ENCODE measurements around the gene GINS1. TPM values are rescaled to one million over a fixed set of nuclear protein-coding genes. Genes with fewer than 3 reads are reported as not detected.

Gene GINS1
- total RNA-seq, 2 experiments from 2014 or later: 25.5 to 27.7 TPM

DNA sequence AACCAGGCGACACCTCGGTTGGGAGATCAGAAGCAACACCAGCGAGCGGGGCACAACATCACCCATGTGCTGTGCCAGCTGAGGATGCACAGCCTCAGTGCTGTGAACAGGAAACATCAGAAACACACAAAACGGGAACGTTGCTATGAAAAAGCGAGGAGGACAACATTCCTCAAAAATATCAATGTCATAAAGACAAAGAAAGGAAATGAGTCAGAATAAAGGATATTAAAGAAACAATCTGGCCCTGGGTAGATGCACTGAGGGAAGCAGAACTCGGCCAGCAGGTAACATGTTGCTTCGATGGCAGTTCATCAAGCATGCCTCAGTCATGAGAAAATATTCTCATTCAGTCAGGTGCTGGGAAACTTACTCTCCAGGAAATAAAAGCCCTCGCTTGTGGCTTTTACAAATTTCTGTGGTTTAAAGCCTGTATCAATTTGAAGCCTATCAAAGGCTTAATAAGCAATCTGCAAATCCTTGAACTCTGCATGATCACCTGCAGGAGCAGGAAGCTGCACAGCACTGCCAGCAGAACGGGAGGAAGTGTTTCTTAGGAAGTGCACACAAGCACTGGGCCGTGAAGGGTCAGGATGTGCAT lies 77.5 kb downstream of the GINS1 start:
- Mint-ChIP-seq H3K4me1 (ENCODE audit: low read depth) (peaks cover 30% of the 10 kb centered on the region), H3K27me3 (ENCODE audit: low read depth) (no peaks in the 10 kb centered on the region), H3K9me3 (no peaks in the 10 kb centered on the region), H3K4me3 (no peak overlapping the region), H3K27ac (no peak overlapping the region), H3K36me3 (ENCODE audit: low read depth) (no peaks in the 10 kb centered on the region)
- peak; percentile 7 for DNase-seq
- intact Hi-C loops (cut with micrococcal nuclease): loop anchor here (10.0 kb wide), 1 partner anchor 140 kb away; the partner anchor contains the start of gene NANP
- CTCF ChIA-PET: no interaction called here

GRCh38 chr20:25485872-25486271 lies 78.4 kb downstream of the GINS1 start:
- CTCF ChIA-PET: no interaction called here
- H3K9me3 Mint-ChIP-seq: no peaks in the 10 kb centered on the region

DNA sequence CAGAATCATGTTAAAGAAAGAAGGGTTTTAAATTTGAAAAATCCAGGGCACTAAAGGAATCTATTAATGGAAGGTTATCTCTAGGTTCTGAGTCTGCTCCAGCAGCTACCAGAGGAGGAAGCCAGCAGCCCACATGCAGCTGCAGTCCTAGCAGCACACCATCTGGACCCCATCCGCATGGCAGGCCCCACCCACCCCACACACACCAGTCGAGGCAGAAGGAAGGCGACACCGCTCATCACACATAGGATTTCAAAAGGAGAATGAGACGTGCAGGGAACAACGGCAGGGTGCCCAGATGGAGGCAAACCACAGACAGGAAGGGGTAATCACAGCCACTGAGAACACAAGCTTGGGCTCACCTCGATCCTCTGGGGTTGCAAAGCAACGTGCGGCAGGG lies 78.9 kb downstream of the GINS1 start:
- DNase-seq: peak; percentile 16
- no peak overlapping the region for H3K27ac Mint-ChIP-seq
- H3K4me1 Mint-ChIP-seq (ENCODE audit: low read depth): peaks cover 30% of the 10 kb centered on the region
- intact Hi-C loops (cut with micrococcal nuclease): loop anchor here (10.0 kb wide), 1 partner anchor 138 kb away; the partner anchor contains the start of gene NANP
- H3K36me3 Mint-ChIP-seq (ENCODE audit: low read depth): no peaks in the 10 kb centered on the region
- H3K9me3 Mint-ChIP-seq: no peaks in the 10 kb centered on the region
- H3K4me3 Mint-ChIP-seq: no peak overlapping the region
- CTCF ChIA-PET: interaction anchor here (0.6 kb wide), 1 partner anchor 9 kb away, joined by 5 read pairs; no protein-coding TSS in a partner anchor
- H3K27me3 Mint-ChIP-seq (ENCODE audit: low read depth): no peaks in the 10 kb centered on the region

More at GRCh38 chr20:25485872-25486271, 78.4 kb downstream of the GINS1 start:
- no peak for DNase-seq
- intact Hi-C loops (cut with micrococcal nuclease): loop anchor here (10.0 kb wide), 1 partner anchor 139 kb away; the partner anchor contains the start of gene NANP
- no peaks in the 10 kb centered on the region for H3K36me3 Mint-ChIP-seq (ENCODE audit: low read depth)
- no peak overlapping the region for H3K4me3 Mint-ChIP-seq
- no peak overlapping the region for H3K27ac Mint-ChIP-seq
- no peaks in the 10 kb centered on the region for H3K27me3 Mint-ChIP-seq (ENCODE audit: low read depth)
- peaks cover 30% of the 10 kb centered on the region for H3K4me1 Mint-ChIP-seq (ENCODE audit: low read depth)

DNA sequence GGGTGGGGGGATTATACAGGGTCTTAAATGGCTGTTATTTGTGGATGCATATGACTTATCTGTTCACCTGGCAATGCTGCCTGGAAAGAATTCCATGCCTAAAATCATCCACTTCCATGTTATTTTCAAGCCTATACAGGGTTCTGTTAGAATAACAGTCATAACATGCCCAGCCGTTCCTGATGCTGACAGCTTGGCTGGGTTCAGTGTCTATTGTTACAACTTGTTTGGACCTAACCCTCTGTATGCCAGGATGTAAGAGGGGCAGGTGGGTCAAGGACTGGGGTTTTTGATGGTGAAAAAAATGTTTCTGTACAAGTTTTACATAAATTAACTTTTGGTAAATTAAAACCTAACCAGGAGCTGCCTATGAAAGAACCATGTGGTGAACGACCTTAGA lies 79.8 kb downstream of the GINS1 start:
- no peak overlapping the region for H3K4me3 Mint-ChIP-seq
- no peak overlapping the region for H3K27ac Mint-ChIP-seq
- no peak for DNase-seq
- peaks cover 30% of the 10 kb centered on the region for H3K4me1 Mint-ChIP-seq (ENCODE audit: low read depth)
- no peaks in the 10 kb centered on the region for H3K36me3 Mint-ChIP-seq (ENCODE audit: low read depth)
- H3K27me3 Mint-ChIP-seq (ENCODE audit: low read depth): no peaks in the 10 kb centered on the region
- intact Hi-C loops (cut with micrococcal nuclease): loop anchor here (10.0 kb wide), 1 partner anchor 137 kb away; the partner anchor contains the start of gene NANP
- CTCF ChIA-PET: interaction anchor here (0.9 kb wide), 1 partner anchor 22 kb away, joined by 3 read pairs; no protein-coding TSS in a partner anchor
- no peaks in the 10 kb centered on the region for H3K9me3 Mint-ChIP-seq

DNA sequence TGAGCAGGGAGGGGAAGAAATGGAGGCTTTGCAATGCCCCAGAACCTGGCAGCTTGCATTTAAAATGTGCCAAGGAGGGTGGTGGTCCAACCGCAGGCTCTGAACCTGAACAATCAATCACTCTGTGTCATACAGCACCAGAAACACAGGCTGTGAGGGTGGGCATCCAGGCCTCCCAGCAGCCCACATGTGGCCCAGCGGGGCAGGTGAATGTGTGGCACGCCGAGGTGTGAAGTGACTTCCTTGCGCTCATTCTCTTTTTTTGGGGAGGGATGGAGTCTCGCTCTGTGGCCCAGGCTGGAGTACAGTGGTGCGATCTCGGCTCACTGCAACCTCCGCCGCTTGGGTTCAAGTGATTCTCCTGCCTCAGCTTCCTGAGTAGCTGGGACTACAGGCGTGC lies 80.5 kb downstream of the GINS1 start:
- Mint-ChIP-seq H3K27me3 (ENCODE audit: low read depth) (no peaks in the 10 kb centered on the region), H3K4me3 (no peak overlapping the region), H3K36me3 (ENCODE audit: low read depth) (no peaks in the 10 kb centered on the region), H3K9me3 (no peaks in the 10 kb centered on the region), H3K4me1 (ENCODE audit: low read depth) (peaks cover 30% of the 10 kb centered on the region), H3K27ac (no peak overlapping the region)
- CTCF ChIA-PET: no interaction called here
- no peak for DNase-seq
- intact Hi-C loops (cut with micrococcal nuclease): loop anchor here (10.0 kb wide), 1 partner anchor 137 kb away; the partner anchor contains the start of gene NANP

DNA sequence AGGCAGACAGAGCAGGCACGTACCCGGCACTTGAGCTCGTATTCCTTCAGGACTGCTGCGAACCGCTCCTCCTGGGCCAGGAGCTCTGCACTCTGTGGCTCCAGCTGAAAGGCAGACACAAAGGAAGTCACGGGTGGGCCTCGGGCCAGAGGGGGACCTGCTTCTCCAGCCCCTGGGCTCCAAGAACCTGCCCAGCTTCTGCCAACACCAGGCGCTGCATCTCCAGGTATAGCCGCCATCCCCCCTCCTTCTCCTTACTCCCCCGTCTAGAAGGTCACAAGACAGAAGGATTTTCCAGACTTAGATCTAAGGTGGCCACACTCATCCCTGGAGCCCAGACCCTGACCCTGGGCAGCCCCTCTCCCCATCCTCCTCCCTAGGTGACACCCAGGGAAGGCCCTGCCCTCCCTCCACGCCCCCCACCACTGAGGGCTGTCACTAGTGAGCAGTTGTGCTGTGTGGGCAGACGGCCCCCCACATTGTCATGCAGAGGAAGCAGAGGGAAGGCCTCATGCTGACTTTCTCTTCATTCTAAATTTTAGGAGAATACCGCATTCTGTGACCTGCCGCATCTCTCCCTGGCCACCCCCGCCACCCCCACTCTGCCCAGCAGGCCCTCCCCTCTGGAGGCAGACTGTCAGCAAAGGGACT lies 81.9 kb downstream of the GINS1 start:
- CTCF ChIA-PET: no interaction called here
- intact Hi-C loops (cut with micrococcal nuclease): loop anchor here (10.0 kb wide), 1 partner anchor 135 kb away; the partner anchor contains the start of gene NANP
- H3K4me1 Mint-ChIP-seq (ENCODE audit: low read depth): peaks cover 22% of the 10 kb centered on the region
- no peaks in the 10 kb centered on the region for H3K9me3 Mint-ChIP-seq
- no peak for DNase-seq
- no peak overlapping the region for H3K27ac Mint-ChIP-seq
- no peak overlapping the region for H3K4me3 Mint-ChIP-seq
- H3K36me3 Mint-ChIP-seq (ENCODE audit: low read depth): no peaks in the 10 kb centered on the region
- H3K27me3 Mint-ChIP-seq (ENCODE audit: low read depth): no peaks in the 10 kb centered on the region

- no peak overlapping the region for H3K27ac Mint-ChIP-seq
- intact Hi-C loops (cut with micrococcal nuclease): no loop called here
- no peaks in the 10 kb centered on the region for H3K27me3 Mint-ChIP-seq (ENCODE audit: low read depth)
- H3K9me3 Mint-ChIP-seq: no peaks in the 10 kb centered on the region
- CTCF ChIA-PET: no interaction called here
- no peak overlapping the region for H3K4me3 Mint-ChIP-seq
- no peaks in the 10 kb centered on the region for H3K36me3 Mint-ChIP-seq (ENCODE audit: low read depth)
- peaks cover 9% of the 10 kb centered on the region for H3K4me1 Mint-ChIP-seq (ENCODE audit: low read depth)
- no peak for DNase-seq
Observed at GRCh38 chr20:25490656-25491445, 83.4 kb downstream of the GINS1 start.

DNA sequence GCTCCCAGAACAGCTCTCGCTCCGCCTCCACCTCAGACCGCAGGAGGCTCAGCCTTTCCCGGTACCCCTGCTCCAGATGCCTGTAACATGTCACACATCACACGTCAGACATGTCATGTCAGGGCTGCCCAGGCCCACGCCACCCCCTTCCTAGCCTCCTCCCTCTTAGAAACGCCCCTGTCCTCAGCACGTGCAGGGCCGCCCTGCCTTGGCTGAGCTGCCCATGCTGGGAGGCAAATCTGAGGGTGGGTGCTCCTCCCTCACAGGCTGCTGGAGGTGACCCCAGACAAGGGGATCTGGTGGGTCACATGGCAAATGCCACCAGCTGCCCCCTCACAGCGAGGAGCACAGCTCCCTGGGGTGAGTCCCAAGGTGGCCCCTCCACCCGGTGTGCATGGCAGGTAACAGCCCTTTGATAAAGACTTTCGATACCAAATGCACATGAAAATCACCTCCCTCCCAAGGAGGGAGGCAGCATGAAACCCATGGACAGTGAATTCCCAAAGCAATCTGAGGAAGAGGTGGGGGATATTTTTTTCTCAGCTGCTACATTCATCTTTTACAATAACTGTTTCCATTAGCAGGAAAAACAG lies 84.1 kb downstream of the GINS1 start:
- CTCF ChIA-PET: no interaction called here
- Mint-ChIP-seq H3K27ac (no peak overlapping the region), H3K9me3 (no peaks in the 10 kb centered on the region), H3K4me1 (ENCODE audit: low read depth) (peaks cover 3% of the 10 kb centered on the region), H3K4me3 (no peak overlapping the region), H3K36me3 (ENCODE audit: low read depth) (no peaks in the 10 kb centered on the region), H3K27me3 (ENCODE audit: low read depth) (no peaks in the 10 kb centered on the region)
- intact Hi-C loops (cut with micrococcal nuclease): no loop called here
- DNase-seq: no peak

DNA sequence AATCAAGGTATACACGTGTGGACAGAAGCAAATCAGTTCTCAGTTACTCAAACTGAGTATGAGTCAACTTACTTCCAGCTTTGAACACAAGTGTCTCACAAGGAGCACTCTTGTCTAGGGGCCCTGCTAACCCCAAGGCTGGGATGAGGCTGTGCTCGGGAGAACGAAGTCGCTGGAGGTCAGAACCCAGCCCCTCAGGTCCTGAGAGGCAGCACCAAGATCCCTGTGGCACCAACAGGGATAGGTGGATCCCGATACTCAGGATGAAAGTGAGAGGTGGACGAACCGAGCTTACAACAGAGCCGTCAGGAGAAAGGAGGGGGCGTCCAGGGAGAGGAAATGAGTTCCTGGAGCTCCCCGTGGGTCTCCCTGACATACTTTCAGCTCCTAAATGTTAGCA lies 85.7 kb downstream of the GINS1 start:
- intact Hi-C loops (cut with micrococcal nuclease): no loop called here
- Mint-ChIP-seq H3K9me3 (no peaks in the 10 kb centered on the region), H3K4me1 (ENCODE audit: low read depth) (no peaks in the 10 kb centered on the region), H3K27ac (no peak overlapping the region), H3K27me3 (ENCODE audit: low read depth) (no peaks in the 10 kb centered on the region), H3K36me3 (ENCODE audit: low read depth) (no peaks in the 10 kb centered on the region), H3K4me3 (no peak overlapping the region)
- no peak for DNase-seq
- CTCF ChIA-PET: no interaction called here

- intact Hi-C loops (cut with micrococcal nuclease): no loop called here
- Mint-ChIP-seq H3K36me3 (ENCODE audit: low read depth) (no peaks in the 10 kb centered on the region), H3K27me3 (ENCODE audit: low read depth) (no peaks in the 10 kb centered on the region), H3K9me3 (no peaks in the 10 kb centered on the region), H3K27ac (no peak overlapping the region), H3K4me3 (no peak overlapping the region), H3K4me1 (ENCODE audit: low read depth) (no peaks in the 10 kb centered on the region)
- CTCF ChIA-PET: no interaction called here
- no peak for DNase-seq
Observed at GRCh38 chr20:25493748-25494505, 86.5 kb downstream of the GINS1 start.

- intact Hi-C loops (cut with micrococcal nuclease): no loop called here
- no peaks in the 10 kb centered on the region for H3K9me3 Mint-ChIP-seq
- H3K27me3 Mint-ChIP-seq (ENCODE audit: low read depth): no peaks in the 10 kb centered on the region
- no peak for DNase-seq
- no peak overlapping the region for H3K4me3 Mint-ChIP-seq
- CTCF ChIA-PET: no interaction called here
- H3K36me3 Mint-ChIP-seq (ENCODE audit: low read depth): no peaks in the 10 kb centered on the region
- no peak overlapping the region for H3K27ac Mint-ChIP-seq
- no peaks in the 10 kb centered on the region for H3K4me1 Mint-ChIP-seq (ENCODE audit: low read depth)
Observed at GRCh38 chr20:25494506-25495188, 87.2 kb downstream of the GINS1 start.
